ENCODE results near the gene VWC2L. TPM values are rescaled to one million over a fixed set of nuclear protein-coding genes. Genes with fewer than 3 reads are reported as not detected.

The VWC2L gene
- total and polyA plus RNA-seq, 2 of the 4 experiments (the other 2 are of a cell fraction): not detected

DNA sequence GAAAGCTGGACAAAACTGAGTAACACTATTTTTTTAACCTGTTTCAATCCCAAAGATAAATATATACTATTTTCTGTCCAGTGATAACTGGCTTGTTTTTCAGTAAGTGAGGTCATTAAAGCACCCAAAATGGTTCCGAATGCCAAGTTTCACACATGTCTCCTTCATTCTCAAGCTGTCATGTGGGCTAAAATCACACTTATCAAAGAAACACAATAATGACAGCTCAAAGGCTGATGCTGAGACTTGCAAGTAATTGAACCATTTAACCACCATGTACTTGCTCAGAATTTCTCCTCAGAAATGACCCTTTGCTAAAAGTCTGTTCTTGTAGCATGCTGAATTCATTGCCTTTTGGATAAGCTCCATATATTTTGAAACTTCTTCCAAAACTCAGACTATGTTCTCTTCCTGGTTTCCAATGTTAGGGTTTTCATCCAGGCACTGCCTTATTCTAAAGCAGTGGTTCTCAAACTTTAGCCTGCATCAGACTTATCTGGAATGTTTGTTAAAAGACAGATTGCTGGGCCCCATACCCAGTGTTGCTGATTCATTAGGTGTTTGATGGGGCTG lies 149.8 kb downstream of the VWC2L start:
- Histone ChIP-seq H3K9me1 (ENCODE audit: insufficient read depth, low read length) (no peaks in the 10 kb centered on the region), H3K4me1 (ENCODE audit: control insufficient read depth, insufficient read depth, low read length) (no peaks in the 10 kb centered on the region), H2AK9ac (replicated peaks; ENCODE audit: low read depth, low read length, poor library complexity) (no peak overlapping the region), H3K36me3 (ENCODE audit: control insufficient read depth, insufficient read depth, low read length) (no peaks in the 10 kb centered on the region), H4K8ac (ENCODE audit: low read depth in 2 of 2, low read length in 2 of 2) (no peak overlapping the region), H4K20me1 (ENCODE audit: insufficient read depth, low read length) (no peaks in the 10 kb centered on the region), H3K14ac (replicated peaks; ENCODE audit: low read depth, low read length) (no peak overlapping the region), H2BK5ac (ENCODE audit: low read depth, low read length, poor library complexity, severe bottlenecking) (no peak overlapping the region), H4K91ac (ENCODE audit: insufficient read depth, low read depth, low read length) (no peak overlapping the region), H2BK15ac (ENCODE audit: low read depth, low read length) (no peak overlapping the region), H3K4me2 (ENCODE audit: low read depth, low read length) (no peak overlapping the region), H3K4me3 (ENCODE audit: insufficient read depth, low read depth, low read length) (no peak overlapping the region), H4K5ac (ENCODE audit: low read depth, low read length) (no peak overlapping the region), H3K9me3 (ENCODE audit: control insufficient read depth, insufficient read depth, low read length) (no peaks in the 10 kb centered on the region), H3K4ac (ENCODE audit: low read depth, low read length) (no peak overlapping the region), H2AFZ (replicated peaks; ENCODE audit: low read length, poor library complexity) (no peak overlapping the region), H3K27me3 (ENCODE audit: control insufficient read depth, insufficient read depth, low read length) (no peaks in the 10 kb centered on the region), H2BK120ac (ENCODE audit: low read depth, low read length) (no peak overlapping the region), H3K18ac (ENCODE audit: low read depth, low read length) (no peak overlapping the region), H3K79me1 (ENCODE audit: low read depth in 1 of 2, low read length in 2 of 2) (no peaks in the 10 kb centered on the region), H3K27ac (ENCODE audit: insufficient read depth, low read length) (no peak overlapping the region), H2BK20ac (ENCODE audit: low read depth, low read length) (no peak overlapping the region), H3K23ac (ENCODE audit: low read depth, low read length) (no peak overlapping the region), H3K56ac (ENCODE audit: extremely low read depth, insufficient read depth, low read length) (no peak overlapping the region), H3K9ac (ENCODE audit: low read depth, low read length) (no peak overlapping the region), H2AK5ac (ENCODE audit: low read depth, low read length) (no peak overlapping the region)
- ChIA-PET POLR2A (ENCODE audit: unreplicated experiment) (no interaction called here), CTCF (no interaction called here)
- 80% methylated on average over 1 of the region's 1 CpG; no CpG with 5 or more reads in 1 of the 2 experiments for WGBS, 2 experiments (ENCODE audit: extremely low coverage in 2 of 2, insufficient read length in 1 of 2)
- TF ChIP-seq RFX5 (IDR thresholded peaks at IDR 0.05; ENCODE audit: low read depth, low read length) (no peak), MAZ (IDR thresholded peaks at IDR 0.05; ENCODE audit: borderline replicate concordance, low read depth, low read length) (no peak), RAD21 (IDR thresholded peaks at IDR 0.05; ENCODE audit: low read length) (no peak), RCOR1 (IDR thresholded peaks at IDR 0.05; ENCODE audit: insufficient replicate concordance, low read length) (no peak), POLR2A (IDR thresholded peaks at IDR 0.05; ENCODE audit: low read depth, low read length) (no peak), NFE2L2 (IDR thresholded peaks at IDR 0.05; ENCODE audit: low read depth, low read length) (no peak), BHLHE40 (IDR thresholded peaks at IDR 0.05; ENCODE audit: low read depth, low read length) (no peak), CHD1 (IDR thresholded peaks at IDR 0.05; ENCODE audit: low read depth, low read length) (no peak), SMC3 (IDR thresholded peaks at IDR 0.05; ENCODE audit: low read depth, low read length) (no peak), MAFK (IDR thresholded peaks at IDR 0.05; ENCODE audit: low read depth, low read length) (no peak), FOS (IDR thresholded peaks at IDR 0.05; ENCODE audit: low read depth, low read length) (no peak), MXI1 (IDR thresholded peaks at IDR 0.05; ENCODE audit: borderline replicate concordance, low read depth, low read length) (no peak), CTCF (conservative IDR thresholded peaks at IDR 0.05; ENCODE audit: low read depth, low read length) (no peak), CEBPB (IDR thresholded peaks at IDR 0.05; ENCODE audit: low read depth, low read length) (no peak)
- TF ChIP-seq, protein P1, sequence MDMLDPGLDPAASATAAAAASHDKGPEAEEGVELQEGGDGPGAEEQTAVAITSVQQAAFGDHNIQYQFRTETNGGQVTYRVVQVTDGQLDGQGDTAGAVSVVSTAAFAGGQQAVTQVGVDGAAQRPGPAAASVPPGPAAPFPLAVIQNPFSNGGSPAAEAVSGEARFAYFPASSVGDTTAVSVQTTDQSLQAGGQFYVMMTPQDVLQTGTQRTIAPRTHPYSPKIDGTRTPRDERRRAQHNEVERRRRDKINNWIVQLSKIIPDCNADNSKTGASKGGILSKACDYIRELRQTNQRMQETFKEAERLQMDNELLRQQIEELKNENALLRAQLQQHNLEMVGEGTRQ (IDR thresholded peaks at IDR 0.05; ENCODE audit: low read depth, low read length): no peak
- TF ChIP-seq, protein P2, sequence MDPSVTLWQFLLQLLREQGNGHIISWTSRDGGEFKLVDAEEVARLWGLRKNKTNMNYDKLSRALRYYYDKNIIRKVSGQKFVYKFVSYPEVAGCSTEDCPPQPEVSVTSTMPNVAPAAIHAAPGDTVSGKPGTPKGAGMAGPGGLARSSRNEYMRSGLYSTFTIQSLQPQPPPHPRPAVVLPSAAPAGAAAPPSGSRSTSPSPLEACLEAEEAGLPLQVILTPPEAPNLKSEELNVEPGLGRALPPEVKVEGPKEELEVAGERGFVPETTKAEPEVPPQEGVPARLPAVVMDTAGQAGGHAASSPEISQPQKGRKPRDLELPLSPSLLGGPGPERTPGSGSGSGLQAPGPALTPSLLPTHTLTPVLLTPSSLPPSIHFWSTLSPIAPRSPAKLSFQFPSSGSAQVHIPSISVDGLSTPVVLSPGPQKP (IDR thresholded peaks at IDR 0.05; ENCODE audit: borderline replicate concordance, low read depth, low read length): no peak
- intact Hi-C loops (cut with micrococcal nuclease) (no loop called here), in situ Hi-C loops (cut with MboI; ENCODE audit: low sequenced_read_pairs) (no loop called here), dilution Hi-C loops (cut with HindIII; ENCODE audit: low sequenced_read_pairs, unreplicated experiment) (no loop called here)
- no TSS peak for BruUV-seq (replicated peaks)
- no peak for DNase-seq
- no peak for ATAC-seq (ENCODE audit: low read depth)

Data from IMR-90 (cell line).